ENCODE results near the gene RGS7.

DNA sequence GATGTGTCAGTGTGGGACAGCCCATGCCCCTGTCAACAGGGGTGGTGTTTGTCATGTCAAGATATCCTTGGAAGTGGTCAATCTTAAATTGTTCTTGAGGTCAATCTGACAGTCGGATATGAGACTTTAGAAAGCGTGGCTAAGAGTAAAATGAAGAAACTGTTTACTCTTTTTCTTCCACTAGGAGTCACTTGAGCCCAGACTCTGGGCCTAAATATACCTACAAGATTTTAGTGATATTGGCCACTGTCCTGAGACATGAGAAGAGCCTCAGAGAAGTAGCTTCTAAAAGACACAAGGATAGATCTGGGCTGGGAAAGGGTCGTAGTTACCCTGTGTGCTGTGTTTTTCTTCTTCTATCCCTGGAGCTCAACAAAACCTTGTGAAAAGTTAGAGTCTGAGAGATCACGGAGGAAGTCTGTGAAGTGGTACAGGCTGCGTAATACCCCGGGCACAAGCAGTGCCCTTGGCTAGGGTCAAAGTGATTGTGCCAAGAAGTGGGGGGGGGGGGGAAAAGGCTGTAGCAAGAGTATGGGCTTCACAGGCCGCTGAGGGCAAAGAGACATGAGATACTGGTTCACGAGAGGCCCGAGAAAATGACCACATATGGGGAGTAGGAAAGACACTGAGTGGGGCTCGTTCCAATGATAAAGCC is 389.8 kb downstream of the RGS7 start:
- TF ChIP-seq, protein P1, sequence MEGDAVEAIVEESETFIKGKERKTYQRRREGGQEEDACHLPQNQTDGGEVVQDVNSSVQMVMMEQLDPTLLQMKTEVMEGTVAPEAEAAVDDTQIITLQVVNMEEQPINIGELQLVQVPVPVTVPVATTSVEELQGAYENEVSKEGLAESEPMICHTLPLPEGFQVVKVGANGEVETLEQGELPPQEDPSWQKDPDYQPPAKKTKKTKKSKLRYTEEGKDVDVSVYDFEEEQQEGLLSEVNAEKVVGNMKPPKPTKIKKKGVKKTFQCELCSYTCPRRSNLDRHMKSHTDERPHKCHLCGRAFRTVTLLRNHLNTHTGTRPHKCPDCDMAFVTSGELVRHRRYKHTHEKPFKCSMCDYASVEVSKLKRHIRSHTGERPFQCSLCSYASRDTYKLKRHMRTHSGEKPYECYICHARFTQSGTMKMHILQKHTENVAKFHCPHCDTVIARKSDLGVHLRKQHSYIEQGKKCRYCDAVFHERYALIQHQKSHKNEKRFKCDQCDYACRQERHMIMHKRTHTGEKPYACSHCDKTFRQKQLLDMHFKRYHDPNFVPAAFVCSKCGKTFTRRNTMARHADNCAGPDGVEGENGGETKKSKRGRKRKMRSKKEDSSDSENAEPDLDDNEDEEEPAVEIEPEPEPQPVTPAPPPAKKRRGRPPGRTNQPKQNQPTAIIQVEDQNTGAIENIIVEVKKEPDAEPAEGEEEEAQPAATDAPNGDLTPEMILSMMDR (conservative IDR thresholded peaks at IDR 0.05; ENCODE audit: low read length), result 0 out of 2 replicates have a peak, but pooled peaks have one; percentile 34
- TF ChIP-seq EZH2phosphoT487 (IDR thresholded peaks at IDR 0.05; ENCODE audit: borderline replicate concordance, low read depth, low read length), result no peak
